Loucy (cell line): ENCODE measurements around the gene IPO4.

Source experiments
- H2AFZ ChIP-seq: fragments of 200-600 bp; sonication (generic); 2 replicates; pipeline ENCODE4 v1.6.0; 2016; ENCODE audit warnings: antibody characterized with exemption, mild to moderate bottlenecking, low read length, moderate library complexity
- H3F3A ChIP-seq: fragments of 200-600 bp; 2 replicates; pipeline ENCODE4 v1.6.0; 2016; ENCODE audit warnings: antibody characterized with exemption, low read depth, mild to moderate bottlenecking
- H3K27me3 ChIP-seq: fragments of 200-600 bp; sonication (generic); 2 replicates; pipeline ENCODE4 v1.6.1; 2014; ENCODE audit warnings: low read length, mild to moderate bottlenecking; ENCODE audit not compliant: insufficient read depth, poor library complexity, severe bottlenecking
- H3K36me3 ChIP-seq: fragments of 200-600 bp; sonication (generic); 2 replicates; pipeline ENCODE4 v1.6.1; 2016; ENCODE audit warnings: low read length; ENCODE audit not compliant: insufficient read depth
- H3K4me1 ChIP-seq: fragments of 200-600 bp; sonication (generic); 2 replicates; pipeline ENCODE4 v1.5.1; 2014; ENCODE audit warnings: low read length, mild to moderate bottlenecking; ENCODE audit not compliant: insufficient read depth, poor library complexity, severe bottlenecking
- H3K4me2 ChIP-seq: fragments of 200-600 bp; sonication (generic); 2 replicates; pipeline ENCODE4 v1.6.0; 2014; ENCODE audit warnings: antibody characterized with exemption, low read length, low read depth, mild to moderate bottlenecking; ENCODE audit not compliant: poor library complexity, severe bottlenecking
- H3K4me3 ChIP-seq: fragments of 200-600 bp; sonication (generic); 2 replicates; pipeline ENCODE4 v1.5.1; 2014; ENCODE audit warnings: low read length, mild to moderate bottlenecking, mixed read lengths; ENCODE audit not compliant: poor library complexity, severe bottlenecking
- H3K79me2 ChIP-seq: fragments of 200-600 bp; sonication (generic); 2 replicates; pipeline ENCODE4 v1.6.1; 2014; ENCODE audit warnings: low read length; ENCODE audit not compliant: insufficient read depth
- H3K9ac ChIP-seq: fragments of 200-600 bp; sonication (generic); 2 replicates; pipeline ENCODE4 v1.6.0; 2014; ENCODE audit warnings: mild to moderate bottlenecking, low read depth, low read length, moderate library complexity; ENCODE audit not compliant: poor library complexity, severe bottlenecking
- H3K9me2 ChIP-seq: fragments of 200-600 bp; sonication (generic); replicated peaks from 2 replicates; pipeline ENCODE4 v1.6.1; 2016; ENCODE audit warnings: low read depth, low read length, mixed read lengths
- H3K9me3 ChIP-seq: fragments of 200-600 bp; sonication (generic); 2 replicates; pipeline ENCODE4 v1.6.1; 2014; ENCODE audit warnings: mild to moderate bottlenecking, antibody characterized with exemption, low read length, low read depth; ENCODE audit not compliant: insufficient read depth
- H4K20me1 ChIP-seq: fragments of 200-600 bp; sonication (generic); 2 replicates; pipeline ENCODE4 v1.6.0; 2014; ENCODE audit warnings: antibody characterized with exemption, low read length, mild to moderate bottlenecking; ENCODE audit not compliant: insufficient read depth, poor library complexity, severe bottlenecking
- CTCF ChIP-seq: fragments of 200-600 bp; sonication (generic); conservative IDR thresholded peaks from 2 replicates; pipeline ENCODE4 v1.5.1; 2014; ENCODE audit warnings: mild to moderate bottlenecking, antibody characterized with exemption, low read length
- EZH2phosphoT487 ChIP-seq: fragments of 200-600 bp; IDR thresholded peaks from 2 replicates; pipeline ENCODE4 v1.6.1; 2018; ENCODE audit warnings: antibody characterized with exemption, mild to moderate bottlenecking, moderate library complexity, borderline replicate concordance

The IPO4 gene

DNA sequence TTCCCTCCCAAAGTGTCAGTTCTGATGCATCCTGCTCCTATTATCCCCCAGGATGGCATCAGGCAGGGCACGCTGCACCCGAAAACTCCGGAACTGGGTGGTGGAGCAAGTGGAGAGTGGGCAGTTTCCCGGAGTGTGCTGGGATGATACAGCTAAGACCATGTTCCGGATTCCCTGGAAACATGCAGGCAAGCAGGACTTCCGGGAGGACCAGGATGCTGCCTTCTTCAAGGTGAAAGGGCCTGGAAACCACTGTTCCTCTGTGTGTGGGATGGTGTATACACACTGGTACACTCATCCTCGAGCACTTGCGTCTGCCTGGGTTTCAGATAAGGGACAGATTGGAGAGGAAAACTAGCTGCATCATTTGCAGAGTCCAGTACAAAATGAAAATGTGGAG lies 26.5 kb downstream of the IPO4 start:
- TF ChIP-seq EZH2phosphoT487 (no peak), CTCF (no peak)
- no peak overlapping the region for H2AFZ ChIP-seq
- peak overlapping the region; percentile 84 for H3K4me2 ChIP-seq
- no peaks in the 10 kb centered on the region; the same call in 1 of the 2 replicates for H3F3A ChIP-seq
- peaks cover 13% of the 10 kb centered on the region for H3K4me1 ChIP-seq
- H3K36me3 ChIP-seq = peaks cover 24% of the 10 kb centered on the region; the same call in 1 of the 2 replicates
- H3K4me3 ChIP-seq = peak overlapping the region; percentile 82
- no peaks in the 10 kb centered on the region for H4K20me1 ChIP-seq
- H3K79me2 ChIP-seq = peaks cover 9% of the 10 kb centered on the region; the same call in 1 of the 2 replicates
- H3K27me3 ChIP-seq = no peaks in the 10 kb centered on the region
- no peaks in the 10 kb centered on the region for H3K9me2 ChIP-seq
- H3K9ac ChIP-seq = peak overlapping the region; percentile 73
- H3K9me3 ChIP-seq = no peaks in the 10 kb centered on the region

DNA sequence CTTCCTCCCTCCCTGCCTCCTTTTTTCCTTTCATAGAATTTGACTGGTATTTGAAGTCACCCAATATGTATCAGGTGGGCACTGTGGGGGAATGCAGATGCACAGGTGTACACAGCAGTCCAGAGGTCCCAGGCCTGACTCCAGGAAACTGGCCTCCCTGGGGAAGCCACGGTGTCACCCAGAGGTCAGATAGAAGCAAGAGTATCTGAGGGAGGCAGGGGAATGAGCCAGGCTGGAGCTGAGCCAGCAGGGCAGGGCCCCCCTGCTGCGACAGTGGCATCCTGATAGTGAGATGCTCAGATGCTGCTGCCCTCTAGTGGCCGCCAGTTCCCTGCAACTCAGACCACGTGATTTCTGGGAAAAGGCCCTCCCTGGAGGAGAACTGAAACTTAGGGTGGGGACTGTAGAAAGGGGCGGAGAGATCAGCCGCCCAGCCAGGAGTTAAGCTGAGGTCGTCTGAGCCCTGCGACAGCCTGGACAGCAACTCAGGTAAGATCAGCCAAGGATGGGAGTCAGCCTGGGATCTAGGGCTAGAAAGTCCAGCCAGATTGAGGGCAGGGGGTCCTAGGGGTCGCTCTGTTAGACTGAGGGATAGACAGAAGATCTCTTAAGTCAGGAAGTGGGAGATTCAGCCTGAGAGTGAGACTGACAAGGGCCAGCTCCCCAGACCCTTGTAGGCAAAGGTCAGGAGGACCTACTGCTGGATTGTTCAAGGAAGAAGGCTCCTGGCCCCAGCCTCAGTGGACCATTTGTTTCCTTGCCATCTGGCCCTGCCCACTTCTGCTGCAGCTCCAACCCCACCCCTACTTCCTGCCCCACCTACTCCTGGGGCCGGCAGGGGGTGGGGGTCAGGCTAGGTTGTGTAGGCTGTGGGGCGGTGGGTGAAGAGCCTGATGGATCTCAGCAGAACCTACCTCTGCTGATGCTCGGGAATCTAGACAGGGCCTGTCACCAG lies 27.5 kb downstream of the IPO4 start, which contains the start of gene IRF9:
IRF9 (plus strand) TSS at position 416 of the 955 bp plus-strand sequence. CDS start 880 bp downstream, outside the sequence.
- H3K9ac ChIP-seq = peak within 1 kb of the TSS; percentile 73
- H3K9me2 ChIP-seq = no peaks in the 10 kb centered on the region
- no peaks in the 10 kb centered on the region; the same call in 1 of the 2 replicates for H3F3A ChIP-seq
- no peaks in the 10 kb centered on the region for H3K9me3 ChIP-seq
- H3K27me3 ChIP-seq = no peaks in the 10 kb centered on the region
- H3K4me3 ChIP-seq = peak within 1 kb of the TSS; percentile 82
- peak within 1 kb of the TSS; percentile 84 for H3K4me2 ChIP-seq
- peaks cover 13% of the 10 kb centered on the region for H3K4me1 ChIP-seq
- H3K79me2 ChIP-seq = peaks cover 9% of the 10 kb centered on the region; the same call in 1 of the 2 replicates
- TF ChIP-seq CTCF = peak; percentile 95
- TF ChIP-seq EZH2phosphoT487 = no peak
- peaks cover 28% of the 10 kb centered on the region; the same call in 1 of the 2 replicates for H3K36me3 ChIP-seq
- peak within 1 kb of the TSS; percentile 44; the same call in 1 of the 2 replicates for H2AFZ ChIP-seq
- no peaks in the 10 kb centered on the region for H4K20me1 ChIP-seq

- H3K4me2 ChIP-seq = no peak overlapping the region
Observed at GRCh38 chr14:24160499-24160849, 28.1 kb downstream of the IPO4 start.

More at GRCh38 chr14:24160499-24160849, 28.1 kb downstream of the IPO4 start:
- peaks cover 33% of the 10 kb centered on the region; the same call in 1 of the 2 replicates for H3K36me3 ChIP-seq
- no peaks in the 10 kb centered on the region for H4K20me1 ChIP-seq
- no peak for TF ChIP-seq CTCF
- no peak for TF ChIP-seq EZH2phosphoT487
- peaks cover 9% of the 10 kb centered on the region; the same call in 1 of the 2 replicates for H3K79me2 ChIP-seq
- H3K4me3 ChIP-seq = no peak overlapping the region
- H3K4me1 ChIP-seq = peaks cover 13% of the 10 kb centered on the region
- H3F3A ChIP-seq = no peaks in the 10 kb centered on the region; the same call in 1 of the 2 replicates
- H3K27me3 ChIP-seq = no peaks in the 10 kb centered on the region
- no peak overlapping the region for H2AFZ ChIP-seq
- no peak overlapping the region for H3K9ac ChIP-seq
- no peaks in the 10 kb centered on the region for H3K9me2 ChIP-seq
- H3K9me3 ChIP-seq = no peaks in the 10 kb centered on the region
